ENCODE results near the gene TCF21. TPM values are rescaled to one million over a fixed set of nuclear protein-coding genes. Genes with fewer than 3 reads are reported as not detected.

TCF21 gene
- total and polyA plus RNA-seq, 8 donors, result 0.08 to 2.3 (median 0.65) TPM

DNA sequence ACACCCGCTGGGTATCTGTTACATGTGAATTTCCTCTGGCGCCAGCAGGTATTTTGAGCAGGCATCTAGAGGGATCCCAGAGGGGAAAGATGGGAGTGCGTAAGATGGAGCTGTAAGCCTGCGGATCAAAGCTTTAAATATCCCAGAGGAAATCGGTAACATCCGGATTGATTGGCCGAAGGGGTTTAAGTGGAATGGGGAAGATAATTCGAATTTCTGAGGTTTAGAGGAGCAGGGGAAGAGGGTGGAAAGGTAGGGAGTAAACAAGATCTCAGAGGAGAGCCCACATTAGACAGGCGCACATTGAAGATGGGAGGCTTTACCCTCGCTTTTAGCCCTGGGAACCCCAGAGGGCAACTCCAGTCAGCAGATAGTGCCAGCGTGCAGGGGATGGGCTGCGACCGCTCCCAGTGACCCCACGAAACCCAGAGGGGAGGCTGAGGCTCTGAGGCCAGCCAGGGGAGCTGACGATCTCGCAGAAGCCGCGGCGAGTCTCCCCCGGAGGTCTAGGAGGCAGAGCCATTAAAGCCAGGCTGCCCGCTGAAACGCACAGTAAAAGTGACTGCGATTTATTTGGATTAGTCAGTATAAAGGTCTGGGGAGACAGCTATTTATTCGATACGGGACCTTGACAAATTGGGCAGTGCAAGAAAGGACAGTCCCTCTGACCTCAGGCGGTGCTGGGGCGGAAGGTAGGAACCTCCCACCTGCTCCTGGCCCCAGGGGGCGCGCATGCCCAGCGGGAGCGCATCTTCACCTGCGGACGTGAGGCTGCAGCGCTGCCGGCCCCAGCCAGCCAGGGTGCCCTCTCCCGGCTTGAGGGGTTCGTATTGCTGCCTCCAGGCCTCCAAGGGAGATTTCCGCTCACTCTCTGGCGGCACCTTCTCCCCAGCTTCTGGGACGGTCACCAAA, 34.3 kb upstream of the TCF21 start:
- H3K36me3 ChIP-seq, result no peaks in the 10 kb centered on the region
- peaks cover 4 to 45% (median 19%) of the 10 kb centered on the region in 4 donors for H3K27me3 ChIP-seq
- no peaks in the 10 kb centered on the region for H3K9me3 ChIP-seq
- intact Hi-C loops (cut with DNase I), result no loop called here
- DNase-seq, result peak in 2 of 6 donors; percentile 61 to 72
- H3K27ac ChIP-seq, result no peak overlapping the region
- FAIRE-seq, result no peak
- no peaks in the 10 kb centered on the region for H3K4me1 ChIP-seq
- TF ChIP-seq CTCF (IDR thresholded peaks at IDR 0.05), result no peak
- H3K4me3 ChIP-seq, result no peak overlapping the region
- ATAC-seq, result peak in 2 of 4 donors; percentile 28 to 48
- 9% methylated on average over 40 of the region's 40 CpGs for WGBS, 2 donors

GRCh38 chr6:133855276-133855990, 33.5 kb upstream of the TCF21 start:
- FAIRE-seq (no peak), DNase-seq (no peak), ATAC-seq (no peak)
- H3K9me3 ChIP-seq, result no peaks in the 10 kb centered on the region
- no peaks in the 10 kb centered on the region for H3K36me3 ChIP-seq
- peaks cover 4 to 51% (median 19%) of the 10 kb centered on the region in 4 donors for H3K27me3 ChIP-seq
- no peak overlapping the region for H3K27ac ChIP-seq
- no peak for TF ChIP-seq CTCF (IDR thresholded peaks at IDR 0.05)
- 16 to 18% methylated on average over 16 of the region's 16 CpGs for WGBS, 2 donors
- intact Hi-C loops (cut with DNase I), result no loop called here
- no peaks in the 10 kb centered on the region for H3K4me1 ChIP-seq
- H3K4me3 ChIP-seq, result no peak overlapping the region

- intact Hi-C loops (cut with DNase I), result no loop called here
- Histone ChIP-seq H3K27ac (no peak overlapping the region), H3K9me3 (no peaks in the 10 kb centered on the region), H3K4me3 (no peak overlapping the region), H3K36me3 (no peaks in the 10 kb centered on the region), H3K4me1 (no peaks in the 10 kb centered on the region), H3K27me3 (peaks cover 4 to 55% (median 19%) of the 10 kb centered on the region in 4 donors)
- DNase-seq, result no peak
- no peak for FAIRE-seq
- WGBS, 2 donors, result 9 to 10% methylated on average over 3 of the region's 3 CpGs
- TF ChIP-seq CTCF (IDR thresholded peaks at IDR 0.05), result no peak
- no peak for ATAC-seq
Measured at GRCh38 chr6:133855991-133856370, 32.9 kb upstream of the TCF21 start.

DNA sequence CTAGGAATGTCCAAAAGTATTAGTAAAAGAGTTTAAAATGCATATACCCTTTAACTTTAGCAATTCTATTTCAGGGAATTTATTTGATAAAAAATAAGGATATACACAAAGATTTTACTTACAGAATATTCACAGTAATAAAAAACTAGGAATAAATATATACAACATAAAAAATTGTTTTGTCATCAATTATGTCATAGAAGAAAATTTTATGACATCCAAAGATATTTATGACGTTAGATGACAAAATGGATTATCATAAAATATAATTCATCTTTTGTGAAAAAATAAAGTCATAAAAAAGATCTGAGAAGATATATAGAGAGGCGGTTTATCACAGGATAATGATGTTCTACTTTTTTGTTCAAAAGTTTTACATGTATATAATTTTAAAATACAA, 32.0 kb upstream of the TCF21 start:
- no peak overlapping the region for H3K27ac ChIP-seq
- FAIRE-seq, result peak; percentile 89
- 70 to 71% methylated on average over 2 of the region's 2 CpGs for WGBS, 2 donors
- ATAC-seq, result no peak
- no peaks in the 10 kb centered on the region for H3K36me3 ChIP-seq
- intact Hi-C loops (cut with DNase I), result no loop called here
- no peak for TF ChIP-seq CTCF (IDR thresholded peaks at IDR 0.05)
- no peak for DNase-seq
- no peak overlapping the region for H3K4me3 ChIP-seq
- H3K4me1 ChIP-seq, result no peaks in the 10 kb centered on the region
- no peaks in the 10 kb centered on the region for H3K9me3 ChIP-seq
- H3K27me3 ChIP-seq, result peaks cover 4 to 55% (median 19%) of the 10 kb centered on the region in 4 donors

All from pancreas (tissue), 10 donors.